Anterior cingulate cortex (tissue), 58 donors: ENCODE measurements around the gene ADD1.
A peak's percentile ranks its signal among the peaks of the same experiment; 100 is the strongest.
"Not testable (repeated sequence)": the region's sequence is repeated elsewhere in the genome, so short reads cannot be mapped to it uniquely, and the experiment has no call there.

ENCODE experiments used
- DNase-seq, 58 donors: peaks; one replicate each; lab custom pipeline; 2025; lab: John Stamatoyannopoulos, UW

Gene ADD1

DNA sequence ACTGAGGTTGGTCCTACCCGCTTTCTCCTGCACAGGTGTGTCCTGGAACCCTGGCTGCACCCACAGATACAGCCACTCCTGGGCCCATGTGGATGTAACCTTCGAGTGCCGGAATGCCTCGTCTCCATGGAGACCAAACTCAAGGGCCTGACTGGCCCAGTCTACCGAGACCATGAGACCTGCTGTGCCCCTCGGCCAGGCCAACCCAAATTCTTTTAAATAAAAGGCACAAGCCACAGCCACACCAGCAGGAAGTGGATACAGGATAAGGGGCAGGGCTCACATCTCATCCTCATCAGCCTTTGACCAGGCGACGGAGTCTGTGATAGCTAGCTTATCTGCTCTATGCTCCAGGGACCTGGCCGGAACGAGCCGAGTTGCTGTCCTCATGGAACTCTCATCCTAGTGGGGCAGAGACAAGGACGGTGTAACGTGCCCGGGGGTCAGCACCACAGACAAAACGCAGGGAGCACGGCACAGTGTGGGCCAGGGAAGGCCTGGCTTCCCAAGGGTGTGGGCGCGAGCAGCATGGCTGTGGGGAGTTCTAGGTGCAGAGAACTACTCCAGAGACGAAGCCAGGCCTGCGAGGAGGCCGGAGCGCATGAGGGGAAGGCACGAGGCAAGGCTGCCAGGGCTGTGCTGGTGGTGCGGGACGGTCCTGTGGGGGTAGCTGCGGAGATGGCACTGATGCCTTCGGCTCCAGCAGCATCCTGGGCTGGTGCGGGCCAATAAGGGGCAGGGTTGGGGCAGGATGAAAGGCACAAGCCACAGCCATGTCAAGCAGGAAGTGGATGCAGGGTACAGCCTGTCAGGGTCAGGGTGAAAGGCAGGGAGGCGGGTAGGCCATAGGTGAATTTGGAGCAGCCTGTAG is 96.9 kb downstream of the ADD1 start:
- DNase-seq = no peak

- DNase-seq = no peak
Observed at GRCh38 chr4:2941138-2942036, 97.7 kb downstream of the ADD1 start.

DNA sequence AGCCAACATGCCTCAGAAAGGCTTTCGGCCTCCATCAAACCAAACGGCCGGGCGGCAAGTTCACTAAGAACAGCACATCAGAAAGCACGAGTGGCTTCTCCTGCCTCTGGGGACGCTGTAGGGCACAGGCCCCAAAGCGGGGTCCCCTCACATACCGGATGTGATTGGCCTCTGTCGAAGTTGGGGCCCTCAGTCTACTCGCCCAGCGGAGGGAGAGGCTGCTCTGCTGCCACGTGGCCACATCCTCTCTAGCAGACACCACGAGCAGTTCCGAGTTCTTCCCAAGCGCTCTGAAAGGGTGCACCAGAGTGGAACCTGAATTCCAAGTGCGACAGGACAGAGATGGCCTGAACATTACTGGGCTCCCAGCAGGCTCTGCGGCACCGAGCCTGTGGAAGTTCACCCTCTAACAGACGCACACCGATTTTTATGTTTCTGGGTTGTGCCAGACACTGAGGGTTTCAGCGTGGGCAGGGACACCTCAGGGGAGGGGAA is 98.4 kb downstream of the ADD1 start:
- no peak for DNase-seq

GRCh38 chr4:2942532-2943363 is 99.1 kb downstream of the ADD1 start:
- no peak for DNase-seq

- DNase-seq = no peak
Observed at GRCh38 chr4:2943364-2944090, 99.9 kb downstream of the ADD1 start.

GRCh38 chr4:2944091-2944482 is 100.4 kb downstream of the ADD1 start:
- no peak for DNase-seq

GRCh38 chr4:2944586-2945526 is 101.2 kb downstream of the ADD1 start:
- DNase-seq = no peak

DNA sequence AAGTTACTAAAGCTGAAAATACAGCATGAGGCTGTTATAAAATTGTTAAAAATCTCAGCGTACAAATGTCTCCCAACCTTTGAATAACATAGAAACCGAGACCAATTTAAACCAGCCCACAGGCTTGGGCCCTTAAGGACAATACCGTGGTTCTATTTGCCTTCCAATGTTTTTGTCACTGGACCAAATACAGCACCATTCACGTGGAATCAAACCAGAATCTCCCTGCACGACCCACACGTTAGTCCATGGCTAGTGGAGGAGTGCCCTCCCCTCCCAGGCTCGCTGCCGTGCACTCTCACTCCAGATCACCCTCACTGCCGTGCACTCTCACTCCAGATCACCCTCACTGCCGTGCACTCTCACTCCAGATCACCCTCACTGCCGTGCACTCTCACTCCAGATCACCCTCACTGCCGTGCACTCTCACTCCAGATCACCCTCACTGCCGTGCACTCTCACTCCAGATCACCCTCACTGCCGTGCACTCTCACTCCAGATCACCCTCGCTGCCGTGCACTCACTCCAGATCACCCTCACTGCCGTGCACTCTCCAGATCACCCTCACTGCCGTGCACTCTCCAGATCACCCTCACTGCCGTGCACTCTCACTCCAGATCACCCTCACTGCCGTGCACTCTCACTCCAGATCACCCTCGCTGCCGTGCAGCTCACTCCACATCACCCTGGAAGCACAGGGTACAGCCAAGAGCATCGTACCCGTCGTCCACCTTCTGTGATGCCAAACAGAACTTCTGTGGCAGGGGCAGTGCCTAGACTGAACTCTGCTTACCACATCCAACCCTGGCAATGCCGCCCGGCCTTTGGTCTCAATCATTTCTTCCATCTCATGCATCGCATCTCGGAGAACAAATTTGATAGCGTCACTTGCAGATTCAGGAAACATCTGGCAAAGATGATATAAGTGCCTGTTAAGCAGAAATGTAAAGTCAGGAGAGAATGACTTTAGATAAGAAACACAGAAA is 102.3 kb downstream of the ADD1 start:
- not testable (repeated sequence) for DNase-seq

DNA sequence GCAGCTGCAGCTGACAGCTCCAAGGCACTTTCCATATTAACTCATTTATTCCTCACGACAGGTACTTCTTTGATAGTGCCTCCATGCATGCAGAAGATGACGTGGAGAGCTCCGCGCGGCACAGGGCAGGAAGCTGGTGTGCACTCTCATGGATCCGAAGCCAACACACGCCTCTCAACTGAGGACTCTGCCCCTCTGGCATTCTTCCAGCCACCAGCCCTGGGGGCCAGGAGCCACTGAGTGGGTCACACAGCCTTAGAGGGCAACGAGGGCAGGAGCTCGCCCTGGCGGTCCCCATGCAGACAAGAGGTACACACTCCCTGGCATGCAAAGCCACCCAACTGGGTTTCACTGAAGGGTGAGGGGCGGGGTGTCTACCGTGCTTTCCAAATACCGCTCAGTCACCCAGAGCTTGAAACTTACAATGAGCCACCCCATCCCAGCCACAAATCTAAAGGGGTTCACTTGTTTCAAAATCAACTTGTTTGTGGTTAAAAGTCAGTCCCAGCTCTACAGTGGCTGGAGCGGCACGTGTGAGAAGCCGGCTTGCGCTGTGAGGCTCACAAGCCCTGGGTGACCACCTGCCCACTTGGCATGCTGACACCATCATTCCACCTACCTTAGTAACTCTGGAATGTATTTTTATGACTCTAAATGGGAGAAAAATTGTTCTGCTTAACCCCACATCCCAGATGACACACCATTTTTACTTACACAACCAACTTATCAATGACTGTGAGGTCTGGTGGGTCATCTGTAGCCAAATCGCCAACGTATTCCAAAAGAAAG is 103.4 kb downstream of the ADD1 start:
- DNase-seq = no peak

DNA sequence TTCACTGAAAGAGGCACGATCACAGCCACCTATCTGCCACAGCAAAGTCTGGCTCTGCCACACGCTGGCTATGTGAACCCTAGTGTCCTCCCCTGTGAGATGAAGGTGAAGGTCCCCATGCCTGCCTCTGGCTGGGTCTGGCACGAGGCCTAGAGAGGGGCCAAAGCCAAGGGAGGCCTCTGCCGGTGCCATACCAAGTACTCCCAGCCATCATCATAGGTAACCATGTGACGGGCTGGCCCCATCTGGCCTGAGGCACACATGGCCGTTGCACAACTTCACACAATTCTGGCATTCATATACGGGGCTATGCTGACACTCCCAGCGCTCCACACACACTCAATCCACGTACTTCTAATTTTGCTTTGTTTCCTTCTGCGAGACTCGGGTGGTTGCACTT is 104.3 kb downstream of the ADD1 start:
- no peak for DNase-seq

DNA sequence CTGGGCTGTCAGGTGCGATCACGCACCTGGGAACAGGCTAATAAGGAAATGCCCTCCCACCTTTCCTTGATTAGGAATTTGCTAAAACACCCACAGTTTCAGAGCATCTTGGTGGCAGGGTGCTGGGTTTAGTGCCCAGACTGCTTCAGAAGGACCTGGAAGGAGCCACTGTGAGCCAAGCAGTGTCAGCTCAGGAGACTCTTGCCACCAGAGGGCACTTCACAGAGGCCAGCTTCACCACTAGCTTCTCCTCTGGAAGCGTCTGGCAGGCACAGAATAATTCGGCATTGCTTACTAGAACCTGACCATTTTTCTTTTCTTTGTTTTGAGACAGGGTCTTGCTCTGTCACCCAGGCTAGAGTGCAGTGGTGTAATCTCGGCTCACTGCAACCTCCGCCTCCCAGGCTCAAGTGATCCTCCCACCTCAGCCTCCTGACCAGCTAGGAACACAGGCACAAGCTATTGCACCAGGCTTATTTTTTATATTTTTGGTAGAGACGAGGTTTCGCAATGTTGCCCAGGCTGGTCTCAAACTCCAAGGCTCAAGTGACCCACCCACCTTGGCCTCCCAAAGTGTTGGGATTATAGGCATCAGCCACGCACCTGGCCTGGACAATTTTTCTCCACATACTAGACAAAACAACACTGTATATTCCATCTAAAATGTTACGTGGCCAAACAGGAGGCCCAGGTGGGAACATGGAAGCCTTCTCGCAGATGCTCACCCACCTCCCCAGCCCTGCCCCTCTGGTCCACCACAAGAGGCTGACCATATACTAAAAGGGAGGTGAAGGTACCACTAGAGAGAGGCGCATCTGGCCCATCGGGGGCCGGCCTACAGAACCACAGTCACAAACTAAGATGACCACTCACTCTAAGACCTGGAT is 105.5 kb downstream of the ADD1 start:
- peak in 7 of 58 donors; percentile 25 to 54 (median 43) for DNase-seq

DNA sequence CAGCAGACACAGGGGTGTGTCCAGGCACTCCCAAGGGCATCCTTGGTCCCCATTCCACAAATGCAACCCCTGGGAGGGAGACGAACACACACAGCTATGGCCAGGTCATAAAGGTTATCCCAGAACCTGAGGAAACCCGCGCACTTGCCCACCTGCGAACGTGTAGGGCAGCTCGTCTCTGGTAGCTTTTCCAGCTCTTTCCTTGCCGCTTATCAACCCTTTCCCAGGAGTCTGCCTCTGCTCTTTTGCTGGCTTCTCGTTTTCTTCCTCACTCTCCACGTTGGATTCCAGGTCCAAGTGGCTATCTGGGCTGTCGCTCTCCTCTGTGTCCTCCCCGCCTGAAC is 106.1 kb downstream of the ADD1 start:
- DNase-seq = no peak

- DNase-seq = no peak
Observed at GRCh38 chr4:2950221-2950989, 106.8 kb downstream of the ADD1 start.

GRCh38 chr4:2953496-2953895 is 109.9 kb downstream of the ADD1 start:
- no peak for DNase-seq
